Activated CD4-positive, alpha-beta T cell treated with anti-CD3 and anti-CD28 coated beads, Interleukin-2, amount 10 ng/mL, durations not matched to agents 24 days and 14 days (primary cell): ENCODE measurements around the gene RPH3AL. TPM values are rescaled to one million over a fixed set of nuclear protein-coding genes. Genes with fewer than 3 reads are reported as not detected.

Experiments used
- DNase-seq: peaks from one replicate; pipeline ENCODE4 v3.0.0; 2022
- H3K27ac Mint-ChIP-seq: one replicate; pipeline ENCODE4 v1.8.0; 2022; ENCODE audit warnings: mild to moderate bottlenecking, mixed read lengths
- H3K27me3 Mint-ChIP-seq: one replicate; pipeline ENCODE4 v1.8.0; 2022; ENCODE audit warnings: mixed read lengths
- H3K36me3 Mint-ChIP-seq: one replicate; pipeline ENCODE4 v1.8.0; 2022; ENCODE audit warnings: low read depth, mild to moderate bottlenecking, mixed read lengths
- H3K4me1 Mint-ChIP-seq: one replicate; pipeline ENCODE4 v1.8.0; 2021; ENCODE audit warnings: mixed read lengths
- H3K4me3 Mint-ChIP-seq: one replicate; pipeline ENCODE4 v1.8.0; 2022; ENCODE audit warnings: mild to moderate bottlenecking, moderate library complexity, mixed read lengths
- H3K9me3 Mint-ChIP-seq: one replicate; pipeline ENCODE4 v1.8.0; 2021; ENCODE audit warnings: mixed read lengths
- intact Hi-C: fragments of 100-400 bp; cut with micrococcal nuclease; formaldehyde crosslinking; loops from one replicate; pipeline ENCODE4 v1.15.1; 2023
- total RNA-seq: library from RNA; stranded (reverse); gene quantifications from 2 replicates; pipeline ENCODE4 v1.2.3, GENCODE V29; 2022

The RPH3AL gene
- total RNA-seq, 1 donor from 2014 or later, result 3.7 TPM

- intact Hi-C loops, result no loop called here
- Mint-ChIP-seq H3K9me3 (peaks cover 5% of the 10 kb centered on the region), H3K4me1 (peaks cover 13% of the 10 kb centered on the region), H3K27me3 (peaks cover 35% of the 10 kb centered on the region), H3K27ac (peak overlapping the region; percentile 18), H3K36me3 (peaks cover 3% of the 10 kb centered on the region), H3K4me3 (peak overlapping the region; percentile 73)
- DNase-seq, result no peak
Observed at GRCh38 chr17:384622-385177, 32.1 kb upstream of the RPH3AL start.

GRCh38 chr17:383771-384621, 31.4 kb upstream of the RPH3AL start:
- H3K4me3 Mint-ChIP-seq, result peak overlapping the region; percentile 71
- intact Hi-C loops, result no loop called here
- peaks cover 5% of the 10 kb centered on the region for H3K9me3 Mint-ChIP-seq
- H3K36me3 Mint-ChIP-seq, result peaks cover 3% of the 10 kb centered on the region
- peak overlapping the region; percentile 18 for H3K27ac Mint-ChIP-seq
- peaks cover 13% of the 10 kb centered on the region for H3K4me1 Mint-ChIP-seq
- DNase-seq, result no peak
- H3K27me3 Mint-ChIP-seq, result peaks cover 35% of the 10 kb centered on the region

GRCh38 chr17:382644-383533, 30.3 kb upstream of the RPH3AL start:
- no peak for DNase-seq
- H3K9me3 Mint-ChIP-seq, result peaks cover 5% of the 10 kb centered on the region
- H3K4me1 Mint-ChIP-seq, result peaks cover 13% of the 10 kb centered on the region
- H3K27ac Mint-ChIP-seq, result no peak overlapping the region
- intact Hi-C loops, result no loop called here
- H3K4me3 Mint-ChIP-seq, result peak overlapping the region; percentile 30
- H3K36me3 Mint-ChIP-seq, result peaks cover 3% of the 10 kb centered on the region
- peaks cover 34% of the 10 kb centered on the region for H3K27me3 Mint-ChIP-seq

GRCh38 chr17:381941-382643, 29.5 kb upstream of the RPH3AL start:
- H3K4me3 Mint-ChIP-seq, result no peak overlapping the region

GRCh38 chr17:381516-381915, 28.9 kb upstream of the RPH3AL start:
- peaks cover 27% of the 10 kb centered on the region for H3K27me3 Mint-ChIP-seq
- peak overlapping the region; percentile 3 for H3K27ac Mint-ChIP-seq
- H3K9me3 Mint-ChIP-seq, result peaks cover 5% of the 10 kb centered on the region
- H3K4me3 Mint-ChIP-seq, result no peak overlapping the region
- H3K4me1 Mint-ChIP-seq, result peaks cover 12% of the 10 kb centered on the region
- intact Hi-C loops, result no loop called here
- peaks cover 3% of the 10 kb centered on the region for H3K36me3 Mint-ChIP-seq
- DNase-seq, result no peak

More at GRCh38 chr17:381941-382643, 29.5 kb upstream of the RPH3AL start:
- Mint-ChIP-seq H3K9me3 (peaks cover 5% of the 10 kb centered on the region), H3K27ac (no peak overlapping the region), H3K4me1 (peaks cover 13% of the 10 kb centered on the region), H3K27me3 (peaks cover 31% of the 10 kb centered on the region), H3K36me3 (peaks cover 3% of the 10 kb centered on the region)
- intact Hi-C loops, result no loop called here
- DNase-seq, result no peak

GRCh38 chr17:379531-380465, 27.2 kb upstream of the RPH3AL start:
- Mint-ChIP-seq H3K4me3 (no peak overlapping the region), H3K27ac (no peak overlapping the region), H3K4me1 (peaks cover 9% of the 10 kb centered on the region), H3K9me3 (peaks cover 5% of the 10 kb centered on the region), H3K27me3 (peaks cover 24% of the 10 kb centered on the region), H3K36me3 (peaks cover 3% of the 10 kb centered on the region)
- intact Hi-C loops, result no loop called here
- DNase-seq, result no peak

GRCh38 chr17:378068-378467, 25.5 kb upstream of the RPH3AL start:
- Mint-ChIP-seq H3K4me3 (no peak overlapping the region), H3K4me1 (peaks cover 4% of the 10 kb centered on the region), H3K27ac (no peak overlapping the region), H3K36me3 (peaks cover 3% of the 10 kb centered on the region), H3K27me3 (peaks cover 9% of the 10 kb centered on the region), H3K9me3 (peaks cover 5% of the 10 kb centered on the region)
- intact Hi-C loops, result no loop called here
- no peak for DNase-seq

GRCh38 chr17:376936-377863, 24.6 kb upstream of the RPH3AL start:
- no peak for DNase-seq
- Mint-ChIP-seq H3K27ac (no peak overlapping the region), H3K36me3 (peaks cover 3% of the 10 kb centered on the region), H3K27me3 (peaks cover 4% of the 10 kb centered on the region), H3K4me3 (no peak overlapping the region), H3K4me1 (peaks cover 4% of the 10 kb centered on the region), H3K9me3 (peaks cover 5% of the 10 kb centered on the region)
- intact Hi-C loops, result no loop called here

GRCh38 chr17:373613-374230, 21.1 kb upstream of the RPH3AL start:
- intact Hi-C loops, result no loop called here
- Mint-ChIP-seq H3K4me3 (no peak overlapping the region), H3K27me3 (peaks cover 2% of the 10 kb centered on the region), H3K27ac (no peak overlapping the region), H3K36me3 (no peaks in the 10 kb centered on the region), H3K9me3 (no peaks in the 10 kb centered on the region), H3K4me1 (peaks cover 1% of the 10 kb centered on the region)
- DNase-seq, result no peak

GRCh38 chr17:372157-373152, 19.8 kb upstream of the RPH3AL start:
- no peaks in the 10 kb centered on the region for H3K27me3 Mint-ChIP-seq
- H3K4me3 Mint-ChIP-seq, result no peak overlapping the region
- H3K4me1 Mint-ChIP-seq, result peaks cover 1% of the 10 kb centered on the region
- no peaks in the 10 kb centered on the region for H3K9me3 Mint-ChIP-seq
- no peak for DNase-seq
- H3K27ac Mint-ChIP-seq, result no peak overlapping the region
- intact Hi-C loops, result no loop called here
- H3K36me3 Mint-ChIP-seq, result no peaks in the 10 kb centered on the region

GRCh38 chr17:371583-371982, 19.0 kb upstream of the RPH3AL start:
- intact Hi-C loops, result no loop called here
- Mint-ChIP-seq H3K9me3 (no peaks in the 10 kb centered on the region), H3K4me1 (no peaks in the 10 kb centered on the region), H3K27ac (no peak overlapping the region), H3K36me3 (no peaks in the 10 kb centered on the region), H3K4me3 (no peak overlapping the region), H3K27me3 (no peaks in the 10 kb centered on the region)
- no peak for DNase-seq
